GM21723 (cell line): ENCODE results near the gene KAT2A.

Source experiments
- ATAC-seq: cut with Tn5 transposase; IDR thresholded peaks from one replicate; pipeline ENCODE4 v1.9.1; 2021; ENCODE audit warnings: mild to moderate bottlenecking, moderate library complexity; ENCODE audit not compliant: unreplicated experiment

The KAT2A gene

GRCh38 chr17:42135664-42136653 lies 14.8 kb upstream of the KAT2A start:
- no peak for ATAC-seq

GRCh38 chr17:42135151-42135550 lies 14.0 kb upstream of the KAT2A start:
- ATAC-seq: no peak

- no peak for ATAC-seq
Measured at GRCh38 chr17:42133461-42134041, 12.4 kb upstream of the KAT2A start.

DNA sequence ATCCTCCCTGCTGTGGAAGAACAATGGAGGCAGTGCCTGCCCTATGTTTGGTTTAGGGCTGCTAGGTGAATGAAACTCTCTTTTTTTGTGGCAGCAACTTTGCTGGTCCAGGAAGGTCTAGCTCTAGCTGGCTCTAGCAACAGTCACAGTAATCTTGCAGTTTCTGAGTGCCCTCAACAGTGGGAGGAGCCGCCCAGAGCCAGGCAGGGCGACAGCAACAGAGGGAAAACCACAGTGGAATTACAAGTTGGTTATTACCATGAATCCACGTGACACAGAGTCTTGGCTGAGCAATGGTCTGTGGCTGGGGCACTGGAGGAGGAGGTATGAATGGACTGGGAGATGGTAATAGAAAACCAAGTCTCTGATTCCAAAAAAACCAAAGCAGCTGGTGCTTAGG lies 11.8 kb upstream of the KAT2A start:
- ATAC-seq: no peak

DNA sequence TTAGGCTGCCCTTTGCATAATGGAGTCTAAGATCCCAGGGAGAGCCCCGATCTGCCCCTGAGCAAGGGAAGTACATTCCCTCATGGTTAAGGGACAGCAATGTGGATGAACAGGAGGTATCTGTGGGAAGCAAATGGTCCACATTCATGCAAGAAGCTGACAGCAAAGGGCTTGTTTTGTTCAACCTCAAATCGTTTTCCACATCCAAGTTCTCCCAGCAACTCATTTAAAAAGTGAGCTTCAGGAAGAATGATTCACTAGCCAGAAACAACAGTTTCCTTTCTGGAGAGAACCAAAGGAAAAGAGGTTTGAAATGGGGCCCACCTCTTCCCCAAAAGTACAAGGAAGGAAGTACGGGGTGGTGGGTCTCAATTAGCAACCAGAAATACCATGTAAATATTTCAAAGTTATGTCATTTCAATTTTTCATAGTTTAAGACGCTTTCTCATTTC lies 10.8 kb upstream of the KAT2A start:
- ATAC-seq: no peak

- ATAC-seq: no peak
Measured at GRCh38 chr17:42131232-42131631, 10.1 kb upstream of the KAT2A start.

DNA sequence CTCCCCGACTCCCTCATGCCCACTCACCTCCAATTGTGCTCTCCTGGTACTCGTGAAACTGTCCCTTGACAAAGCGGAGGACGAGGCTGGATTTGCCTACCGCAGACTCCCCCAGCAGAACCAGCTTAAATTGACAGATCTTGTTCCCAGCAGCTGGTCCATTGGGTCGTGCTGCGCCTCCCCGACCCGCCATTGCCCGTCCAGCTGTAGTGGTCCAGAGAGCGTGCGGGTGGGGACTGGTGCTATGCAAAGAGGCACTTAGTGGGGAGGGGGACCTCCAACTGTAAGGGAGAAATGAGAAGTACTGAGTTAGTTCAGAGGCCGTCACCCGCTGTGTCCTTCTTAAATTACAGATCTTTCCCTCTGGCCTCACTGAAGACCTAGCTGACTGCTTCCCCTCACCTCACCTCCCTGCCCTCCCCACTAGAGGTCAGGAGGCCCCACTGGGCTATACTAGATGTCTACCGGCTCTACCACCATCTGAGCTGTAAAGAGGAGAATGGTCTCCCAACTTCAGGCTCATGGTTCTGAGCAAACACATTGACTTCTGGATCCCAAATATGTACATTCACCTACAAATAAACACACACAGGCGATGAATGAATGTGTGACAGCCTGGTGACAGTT lies 9.3 kb upstream of the KAT2A start:
- ATAC-seq: no peak

GRCh38 chr17:42129109-42129837 lies 8.1 kb upstream of the KAT2A start:
- no peak for ATAC-seq

- ATAC-seq: no peak
Measured at GRCh38 chr17:42127414-42127813, 6.2 kb upstream of the KAT2A start.

DNA sequence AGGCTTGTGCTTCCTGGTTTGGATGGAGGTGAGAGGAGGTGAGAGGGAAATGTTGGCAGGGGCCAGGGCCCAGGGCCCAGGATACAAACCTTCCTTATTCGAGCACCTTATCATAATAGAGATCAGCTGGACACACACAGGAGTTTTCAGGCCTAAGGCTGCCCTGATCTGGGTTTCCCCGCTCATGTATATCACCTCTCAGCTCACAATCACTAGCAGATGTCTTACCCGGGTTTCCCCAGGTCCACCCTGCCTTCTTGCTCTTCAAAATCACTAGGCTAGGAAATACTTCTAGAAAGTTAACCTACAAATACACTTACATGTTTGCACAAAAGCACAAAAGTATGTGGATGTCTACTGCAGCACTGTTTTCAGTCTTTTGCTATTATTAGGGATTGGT lies 5.7 kb upstream of the KAT2A start:
- no peak for ATAC-seq

DNA sequence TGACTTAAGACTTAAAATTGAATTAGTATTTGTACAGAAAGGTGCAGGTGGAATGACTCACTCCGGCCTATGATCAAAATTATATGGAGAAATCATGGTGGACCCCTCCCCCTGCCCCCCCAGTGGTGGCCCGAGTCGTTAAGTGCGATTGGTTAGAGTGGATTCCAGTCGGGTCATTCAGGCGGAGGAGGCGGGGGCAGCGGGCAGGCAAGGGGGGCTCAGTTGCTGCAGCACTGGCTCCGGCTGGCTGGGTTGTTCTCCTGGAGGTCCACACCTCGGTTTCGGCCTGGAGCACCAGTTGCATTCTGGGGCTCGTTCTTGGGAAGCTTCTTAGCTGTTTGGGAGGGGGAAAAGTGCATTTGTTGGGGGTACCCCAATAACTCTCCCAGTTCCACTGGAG lies 4.4 kb upstream of the KAT2A start:
- ATAC-seq: no peak

DNA sequence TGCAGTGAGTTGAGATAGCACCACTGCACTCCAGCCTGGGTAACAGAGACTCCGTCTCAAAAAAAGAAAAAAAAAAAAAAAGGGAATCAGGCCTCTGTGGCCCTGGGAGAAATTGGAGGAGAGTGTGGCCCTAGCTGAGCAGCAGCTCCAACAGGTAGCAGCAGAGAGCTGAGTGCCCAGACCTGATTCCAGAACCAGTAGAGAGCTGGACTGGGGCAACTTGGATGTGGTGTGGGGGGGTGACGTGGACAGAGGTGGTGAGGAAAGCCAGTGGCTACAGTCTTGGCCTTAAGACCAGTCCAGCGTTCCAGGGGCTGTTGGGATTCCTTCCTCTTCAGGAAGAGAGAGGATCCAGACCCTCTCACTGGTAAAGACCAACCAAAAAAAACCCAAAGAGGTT lies 3.1 kb upstream of the KAT2A start:
- ATAC-seq: no peak

DNA sequence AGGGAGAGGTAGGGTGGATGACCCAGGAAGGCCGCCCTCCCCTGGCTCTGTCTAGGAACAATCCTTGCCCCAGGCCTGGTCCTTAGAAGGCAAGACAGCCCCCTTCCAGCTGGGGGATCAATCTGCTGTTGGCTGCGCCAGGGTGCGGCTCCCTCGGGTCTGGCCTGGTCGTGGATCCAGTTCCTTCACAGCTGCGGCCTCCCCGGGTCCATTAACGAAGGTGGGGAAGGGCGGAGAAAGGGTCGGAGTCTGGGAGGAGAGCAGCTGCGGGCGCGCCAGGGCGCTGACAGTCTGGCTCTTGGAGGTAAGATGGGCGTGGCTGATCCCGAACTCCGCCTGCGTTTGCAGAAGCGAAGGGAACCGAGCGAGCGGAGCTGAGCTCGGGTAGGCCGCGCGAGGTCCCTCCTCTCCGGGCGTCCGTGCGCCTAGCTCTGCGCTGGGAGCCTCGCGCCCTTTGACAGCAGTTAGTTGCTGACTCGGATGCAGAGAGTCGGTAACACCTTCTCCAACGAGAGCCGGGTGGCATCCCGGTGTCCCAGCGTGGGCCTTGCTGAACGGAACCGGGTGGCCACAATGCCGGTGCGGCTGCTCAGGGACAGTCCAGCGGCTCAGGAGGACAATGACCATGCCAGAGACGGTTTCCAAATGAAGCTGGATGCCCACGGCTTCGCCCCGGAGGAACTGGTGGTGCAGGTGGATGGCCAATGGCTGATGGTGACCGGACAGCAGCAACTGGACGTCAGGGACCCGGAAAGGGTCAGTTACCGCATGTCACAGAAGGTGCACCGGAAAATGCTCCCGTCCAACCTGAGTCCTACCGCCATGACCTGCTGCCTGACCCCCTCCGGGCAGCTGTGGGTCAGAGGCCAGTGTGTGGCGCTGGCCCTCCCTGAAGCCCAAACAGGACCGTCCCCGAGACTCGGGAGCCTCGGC lies 1.5 kb upstream of the KAT2A start, which contains the start of gene HSPB9:
Gene HSPB9 (plus strand): TSS at position 434 of the 933 bp plus-strand sequence. CDS start 47 bp downstream, at position 481.
- no peak for ATAC-seq

DNA sequence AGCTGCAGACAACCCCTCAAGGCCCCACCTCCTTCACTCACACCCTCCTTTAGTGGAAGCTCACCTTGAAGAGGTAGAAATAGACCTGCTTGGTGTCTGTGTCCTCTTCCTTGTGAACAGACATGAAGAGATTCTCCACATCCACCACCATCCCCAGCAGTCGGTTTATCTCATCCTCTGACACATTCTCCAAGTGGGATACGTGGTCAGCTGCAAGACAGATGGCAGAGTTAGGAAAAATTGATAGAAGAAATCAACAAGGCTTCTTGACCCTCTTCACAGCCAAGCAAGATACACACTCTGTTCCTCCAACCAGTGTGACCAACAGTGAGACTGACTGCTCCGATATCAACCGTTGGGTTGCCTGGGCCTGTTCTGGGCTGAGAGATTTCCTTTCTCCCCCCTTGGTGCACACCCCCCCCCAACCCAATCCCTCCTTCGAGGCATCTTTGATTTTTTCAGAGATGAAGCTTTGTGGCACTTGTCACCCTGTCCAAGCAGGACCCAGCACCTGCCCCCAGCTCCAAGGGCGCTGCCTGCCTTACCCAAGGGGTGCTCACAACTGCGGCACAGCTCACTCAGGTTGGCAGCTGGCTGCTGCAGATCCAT lies 902 bp downstream of the KAT2A start:
- no peak for ATAC-seq

DNA sequence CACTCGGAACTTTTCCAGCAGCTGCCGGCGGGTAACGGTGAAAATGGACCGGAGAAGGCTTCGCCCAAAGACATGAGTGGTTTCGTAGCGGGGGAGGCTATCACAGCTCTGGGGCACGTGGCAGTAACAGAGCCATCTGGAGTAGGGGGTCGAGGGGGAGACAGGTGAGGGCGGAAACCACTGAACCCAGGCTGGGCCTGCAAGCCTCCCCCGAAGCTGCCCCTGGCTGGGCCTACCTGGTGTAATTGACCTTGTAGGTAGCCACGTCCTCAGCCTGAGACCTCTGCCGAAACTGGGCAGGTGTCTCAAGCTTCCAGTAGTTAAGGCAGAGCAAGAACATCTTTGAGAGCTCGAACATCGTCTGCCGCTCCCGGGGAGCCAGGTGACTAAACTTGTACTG lies 1.9 kb downstream of the KAT2A start:
- ATAC-seq: no peak

DNA sequence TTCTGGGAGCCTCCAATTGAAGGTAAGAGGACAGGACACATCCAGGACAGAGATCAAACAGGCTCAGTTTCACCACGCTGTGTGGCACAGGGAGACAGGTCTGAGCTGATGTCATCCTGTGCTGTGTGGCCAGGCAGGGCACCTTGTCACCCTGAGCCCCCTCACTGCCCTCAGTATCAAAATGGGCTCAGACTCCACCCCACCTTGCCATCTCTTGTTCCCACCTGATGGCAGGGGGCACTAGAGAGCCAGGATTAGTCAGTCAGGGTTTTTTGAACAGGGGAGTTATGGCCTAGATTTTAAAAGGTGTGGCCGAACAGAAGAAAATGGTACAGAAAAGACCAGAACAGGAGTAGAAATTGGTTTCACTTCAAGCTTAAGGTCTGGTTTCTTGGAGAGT lies 2.6 kb downstream of the KAT2A start:
- no peak for ATAC-seq

- no peak for ATAC-seq
Measured at GRCh38 chr17:42118126-42118510, 3.0 kb downstream of the KAT2A start.

DNA sequence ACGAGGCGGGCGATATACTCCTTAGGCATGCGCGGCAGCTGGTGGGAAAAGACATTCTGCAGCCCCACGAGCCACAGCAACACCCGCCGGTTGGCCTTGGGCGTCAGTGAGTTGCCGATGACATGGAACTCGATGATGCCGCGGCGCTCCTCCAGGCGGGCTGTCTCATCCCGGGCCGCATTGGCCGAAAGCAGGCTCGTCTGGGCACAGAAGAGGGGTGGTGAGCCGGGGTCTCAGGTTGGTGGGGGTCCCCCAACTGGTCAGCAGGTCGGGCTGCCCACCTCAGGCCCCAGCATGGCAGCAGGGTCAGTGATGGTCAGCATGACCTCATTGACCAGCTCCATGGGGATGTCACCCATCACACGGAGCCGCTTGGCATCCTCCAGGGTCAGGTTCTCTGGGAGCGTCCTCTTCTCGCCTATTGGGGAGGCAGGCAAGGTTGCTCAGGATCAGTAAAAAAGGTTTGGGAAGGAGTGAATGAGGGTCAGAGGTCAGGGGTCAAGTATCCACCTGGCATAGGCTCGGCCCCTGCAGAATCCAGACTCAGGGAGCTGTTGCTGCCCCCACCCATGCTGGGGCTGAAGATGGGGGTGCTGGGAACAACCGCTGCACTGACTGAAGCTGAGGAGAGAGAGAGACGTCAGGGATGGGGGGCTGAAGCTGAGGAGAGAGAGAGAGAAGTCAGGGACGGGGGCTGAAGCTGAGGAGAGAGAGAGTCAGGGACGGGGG lies 3.6 kb downstream of the KAT2A start:
- no peak for ATAC-seq
